Activated naive CD8-positive, alpha-beta T cell treated with anti-CD3 and anti-CD28 coated beads, Interleukin-2, amount 50 U/mL, for 24 hours (primary cell): ENCODE measurements around the gene KCNJ6.

Experiments used
- ATAC-seq: fragments of 150-1000 bp; cut with Tn5 transposase; one replicate; pipeline ENCODE4 v1.10.0; 2021
- DNase-seq: peaks from one replicate; pipeline ENCODE4 v3.0.0; 2021
- H3K27ac Mint-ChIP-seq: one replicate; pipeline ENCODE4 v1.8.0; 2021; ENCODE audit warnings: mild to moderate bottlenecking, mixed read lengths
- H3K27me3 Mint-ChIP-seq: one replicate; pipeline ENCODE4 v1.8.0; 2021; ENCODE audit warnings: mixed read lengths
- H3K36me3 Mint-ChIP-seq: one replicate; pipeline ENCODE4 v1.8.0; 2021; ENCODE audit warnings: low read depth, mixed read lengths
- H3K4me1 Mint-ChIP-seq: one replicate; pipeline ENCODE4 v1.8.0; 2021; ENCODE audit warnings: mixed read lengths
- H3K4me3 Mint-ChIP-seq: one replicate; pipeline ENCODE4 v1.8.0; 2021; ENCODE audit warnings: mild to moderate bottlenecking, moderate library complexity, mixed read lengths
- H3K9me3 Mint-ChIP-seq: one replicate; pipeline ENCODE4 v1.8.0; 2021; ENCODE audit warnings: mixed read lengths

Gene KCNJ6

GRCh38 chr21:37800057-37800455 lies 116.2 kb downstream of the KCNJ6 start:
- DNase-seq = no peak
- ATAC-seq = no peak
- Mint-ChIP-seq H3K27ac (no peak overlapping the region), H3K36me3 (no peaks in the 10 kb centered on the region), H3K27me3 (peaks cover 3% of the 10 kb centered on the region), H3K9me3 (peaks cover 3% of the 10 kb centered on the region), H3K4me3 (no peak overlapping the region), H3K4me1 (no peaks in the 10 kb centered on the region)

GRCh38 chr21:37799211-37800056 lies 116.8 kb downstream of the KCNJ6 start:
- H3K27me3 Mint-ChIP-seq = peaks cover 3% of the 10 kb centered on the region
- no peak overlapping the region for H3K27ac Mint-ChIP-seq
- peaks cover 3% of the 10 kb centered on the region for H3K9me3 Mint-ChIP-seq
- no peaks in the 10 kb centered on the region for H3K36me3 Mint-ChIP-seq
- no peak for DNase-seq
- H3K4me3 Mint-ChIP-seq = no peak overlapping the region
- no peaks in the 10 kb centered on the region for H3K4me1 Mint-ChIP-seq
- ATAC-seq = no peak

GRCh38 chr21:37797403-37797802 lies 118.9 kb downstream of the KCNJ6 start:
- Mint-ChIP-seq H3K9me3 (no peaks in the 10 kb centered on the region), H3K27me3 (peaks cover 3% of the 10 kb centered on the region), H3K36me3 (no peaks in the 10 kb centered on the region), H3K4me3 (no peak overlapping the region), H3K27ac (peak overlapping the region; percentile 9), H3K4me1 (no peaks in the 10 kb centered on the region)
- DNase-seq (no peak), ATAC-seq (peak; percentile 59)

GRCh38 chr21:37796011-37796410 lies 120.2 kb downstream of the KCNJ6 start:
- H3K4me1 Mint-ChIP-seq = no peaks in the 10 kb centered on the region

GRCh38 chr21:37793660-37794059 lies 122.6 kb downstream of the KCNJ6 start:
- DNase-seq (no peak), ATAC-seq (no peak)
- H3K27ac Mint-ChIP-seq = no peak overlapping the region
- H3K36me3 Mint-ChIP-seq = no peaks in the 10 kb centered on the region
- no peaks in the 10 kb centered on the region for H3K9me3 Mint-ChIP-seq
- no peaks in the 10 kb centered on the region for H3K4me1 Mint-ChIP-seq
- H3K4me3 Mint-ChIP-seq = no peak overlapping the region
- H3K27me3 Mint-ChIP-seq = no peaks in the 10 kb centered on the region

More at GRCh38 chr21:37796011-37796410, 120.2 kb downstream of the KCNJ6 start:
- Mint-ChIP-seq H3K36me3 (no peaks in the 10 kb centered on the region), H3K27me3 (peaks cover 3% of the 10 kb centered on the region), H3K27ac (no peak overlapping the region), H3K9me3 (no peaks in the 10 kb centered on the region), H3K4me3 (no peak overlapping the region)
- DNase-seq = no peak
- ATAC-seq = no peak

- no peaks in the 10 kb centered on the region for H3K36me3 Mint-ChIP-seq
- H3K27me3 Mint-ChIP-seq = no peaks in the 10 kb centered on the region
- DNase-seq (no peak), ATAC-seq (no peak)
- H3K4me3 Mint-ChIP-seq = no peak overlapping the region
- no peak overlapping the region for H3K27ac Mint-ChIP-seq
- no peaks in the 10 kb centered on the region for H3K4me1 Mint-ChIP-seq
- no peaks in the 10 kb centered on the region for H3K9me3 Mint-ChIP-seq
Observed at GRCh38 chr21:37792046-37792445, 124.2 kb downstream of the KCNJ6 start.

GRCh38 chr21:37790905-37791304 lies 125.4 kb downstream of the KCNJ6 start:
- DNase-seq = no peak
- no peaks in the 10 kb centered on the region for H3K4me1 Mint-ChIP-seq

GRCh38 chr21:37788503-37788902 lies 127.8 kb downstream of the KCNJ6 start:
- Mint-ChIP-seq H3K27ac (no peak overlapping the region), H3K27me3 (no peaks in the 10 kb centered on the region), H3K36me3 (no peaks in the 10 kb centered on the region), H3K4me1 (no peaks in the 10 kb centered on the region), H3K4me3 (no peak overlapping the region), H3K9me3 (peaks cover under 1% of the 10 kb centered on the region)
- ATAC-seq (no peak), DNase-seq (no peak)

More at GRCh38 chr21:37790905-37791304, 125.4 kb downstream of the KCNJ6 start:
- no peak overlapping the region for H3K27ac Mint-ChIP-seq
- no peak overlapping the region for H3K4me3 Mint-ChIP-seq
- no peaks in the 10 kb centered on the region for H3K36me3 Mint-ChIP-seq
- no peaks in the 10 kb centered on the region for H3K27me3 Mint-ChIP-seq
- H3K9me3 Mint-ChIP-seq = no peaks in the 10 kb centered on the region
- no peak for ATAC-seq

- no peak for DNase-seq
- no peak overlapping the region for H3K27ac Mint-ChIP-seq
- no peak overlapping the region for H3K4me3 Mint-ChIP-seq
- ATAC-seq = no peak
- peaks cover 11% of the 10 kb centered on the region for H3K9me3 Mint-ChIP-seq
- H3K36me3 Mint-ChIP-seq = no peaks in the 10 kb centered on the region
- no peaks in the 10 kb centered on the region for H3K27me3 Mint-ChIP-seq
- H3K4me1 Mint-ChIP-seq = no peaks in the 10 kb centered on the region
Observed at GRCh38 chr21:37787456-37787855, 128.8 kb downstream of the KCNJ6 start.

- no peaks in the 10 kb centered on the region for H3K4me1 Mint-ChIP-seq
- no peak overlapping the region for H3K4me3 Mint-ChIP-seq
- ATAC-seq (no peak), DNase-seq (no peak)
- peaks cover 3% of the 10 kb centered on the region for H3K27me3 Mint-ChIP-seq
- H3K36me3 Mint-ChIP-seq = no peaks in the 10 kb centered on the region
- no peak overlapping the region for H3K27ac Mint-ChIP-seq
- H3K9me3 Mint-ChIP-seq = peaks cover 13% of the 10 kb centered on the region
Observed at GRCh38 chr21:37784591-37785318, 131.5 kb downstream of the KCNJ6 start.

GRCh38 chr21:37783016-37783415 lies 133.2 kb downstream of the KCNJ6 start:
- Mint-ChIP-seq H3K36me3 (no peaks in the 10 kb centered on the region), H3K4me1 (no peaks in the 10 kb centered on the region)

GRCh38 chr21:37780991-37781983 lies 135.0 kb downstream of the KCNJ6 start:
- DNase-seq = no peak
- H3K4me3 Mint-ChIP-seq = no peak overlapping the region
- no peak overlapping the region for H3K27ac Mint-ChIP-seq
- H3K27me3 Mint-ChIP-seq = peaks cover 10% of the 10 kb centered on the region
- H3K4me1 Mint-ChIP-seq = no peaks in the 10 kb centered on the region
- peaks cover 13% of the 10 kb centered on the region for H3K9me3 Mint-ChIP-seq
- no peak for ATAC-seq
- H3K36me3 Mint-ChIP-seq = no peaks in the 10 kb centered on the region

More at GRCh38 chr21:37783016-37783415, 133.2 kb downstream of the KCNJ6 start:
- Mint-ChIP-seq H3K27me3 (peaks cover 10% of the 10 kb centered on the region), H3K4me3 (no peak overlapping the region), H3K27ac (no peak overlapping the region), H3K9me3 (peaks cover 13% of the 10 kb centered on the region)
- ATAC-seq (no peak), DNase-seq (no peak)

- H3K36me3 Mint-ChIP-seq = no peaks in the 10 kb centered on the region
- no peak for ATAC-seq
Observed at GRCh38 chr21:37771181-37771580, 145.1 kb downstream of the KCNJ6 start.

GRCh38 chr21:37770461-37770860 lies 145.8 kb downstream of the KCNJ6 start:
- H3K36me3 Mint-ChIP-seq = no peaks in the 10 kb centered on the region
- H3K27ac Mint-ChIP-seq = no peak overlapping the region
- H3K27me3 Mint-ChIP-seq = peaks cover 7% of the 10 kb centered on the region
- no peak overlapping the region for H3K4me3 Mint-ChIP-seq
- no peaks in the 10 kb centered on the region for H3K9me3 Mint-ChIP-seq
- ATAC-seq (no peak), DNase-seq (no peak)
- no peaks in the 10 kb centered on the region for H3K4me1 Mint-ChIP-seq

More at GRCh38 chr21:37771181-37771580, 145.1 kb downstream of the KCNJ6 start:
- H3K9me3 Mint-ChIP-seq = no peaks in the 10 kb centered on the region
- no peak for DNase-seq
- peaks cover 7% of the 10 kb centered on the region for H3K27me3 Mint-ChIP-seq
- no peak overlapping the region for H3K4me3 Mint-ChIP-seq
- H3K27ac Mint-ChIP-seq = no peak overlapping the region
- no peaks in the 10 kb centered on the region for H3K4me1 Mint-ChIP-seq
